WTC11 (cell line): ENCODE results near the gene STOX2.

ENCODE experiments used
- CREM ChIP-seq: sonication (generic); formaldehyde crosslinking; IDR thresholded peaks from 2 replicates; pipeline ENCODE4 v1.8.1; 2022; ENCODE audit warnings: mild to moderate bottlenecking, missing genetic modification reagents, moderate library complexity
- CTCF ChIP-seq: fragments of 200-600 bp; IDR thresholded peaks from 2 replicates; pipeline ENCODE4 v1.8.0; 2022; ENCODE audit warnings: antibody characterized with exemption
- ELF4 ChIP-seq: sonication (generic); formaldehyde crosslinking; IDR thresholded peaks from 2 replicates; pipeline ENCODE4 v1.8.1; 2022; ENCODE audit warnings: low read depth, mild to moderate bottlenecking, moderate library complexity, missing genetic modification reagents
- MAX ChIP-seq: sonication (generic); formaldehyde crosslinking; IDR thresholded peaks from 2 replicates; pipeline ENCODE4 v1.8.0; 2022; ENCODE audit warnings: mild to moderate bottlenecking, missing genetic modification reagents
- MYBL2 ChIP-seq: sonication (generic); formaldehyde crosslinking; IDR thresholded peaks from 2 replicates; pipeline ENCODE4 v1.8.1; 2023; ENCODE audit warnings: mild to moderate bottlenecking, moderate library complexity, missing genetic modification reagents
- SMAD3 ChIP-seq: sonication (generic); formaldehyde crosslinking; IDR thresholded peaks from 2 replicates; pipeline ENCODE4 v1.8.0; 2022; ENCODE audit warnings: missing genetic modification reagents, mild to moderate bottlenecking, borderline replicate concordance
- STAT6 ChIP-seq: sonication (generic); formaldehyde crosslinking; conservative IDR thresholded peaks from 2 replicates; pipeline ENCODE4 v1.8.1; 2023; ENCODE audit warnings: mild to moderate bottlenecking, low read depth, missing genetic modification reagents, moderate library complexity
- TEAD1 ChIP-seq: sonication (generic); formaldehyde crosslinking; IDR thresholded peaks from 2 replicates; pipeline ENCODE4 v1.8.0; 2022; ENCODE audit warnings: mild to moderate bottlenecking, missing genetic modification reagents
- ZNF138 ChIP-seq: sonication (generic); formaldehyde crosslinking; conservative IDR thresholded peaks from 2 replicates; pipeline ENCODE4 v1.8.1; 2022; ENCODE audit warnings: mild to moderate bottlenecking, moderate library complexity, missing genetic modification reagents
- ZNF263 ChIP-seq: sonication (generic); formaldehyde crosslinking; IDR thresholded peaks from 2 replicates; pipeline ENCODE4 v1.8.1; 2022; ENCODE audit warnings: low read depth, mild to moderate bottlenecking, moderate library complexity, missing genetic modification reagents
- ZNF423 ChIP-seq: fragments of 250-450 bp; sonication (Bioruptor Pico); IDR thresholded peaks from 2 replicates; pipeline ENCODE4 v2.1.2; 2022; ENCODE audit warnings: mild to moderate bottlenecking, moderate library complexity
- TF ChIP-seq, protein P1 (sequence below): sonication (generic); formaldehyde crosslinking; IDR thresholded peaks from 2 replicates; pipeline ENCODE4 v1.8.1; 2023; ENCODE audit warnings: mild to moderate bottlenecking, missing genetic modification reagents, moderate library complexity

- TF ChIP-seq CTCF = no peak
- no peak for TF ChIP-seq SMAD3 (CRISPR knock-in tag)
- no peak for TF ChIP-seq MYBL2 (CRISPR knock-in tag)
- TF ChIP-seq CREM (CRISPR knock-in tag) = no peak
- no peak for TF ChIP-seq ELF4 (CRISPR knock-in tag)
- TF ChIP-seq STAT6 (CRISPR knock-in tag) = no peak
- no peak for TF ChIP-seq MAX (CRISPR knock-in tag)
- TF ChIP-seq ZNF263 (CRISPR knock-in tag) = no peak
- TF ChIP-seq TEAD1 = no peak
- TF ChIP-seq, protein P1, sequence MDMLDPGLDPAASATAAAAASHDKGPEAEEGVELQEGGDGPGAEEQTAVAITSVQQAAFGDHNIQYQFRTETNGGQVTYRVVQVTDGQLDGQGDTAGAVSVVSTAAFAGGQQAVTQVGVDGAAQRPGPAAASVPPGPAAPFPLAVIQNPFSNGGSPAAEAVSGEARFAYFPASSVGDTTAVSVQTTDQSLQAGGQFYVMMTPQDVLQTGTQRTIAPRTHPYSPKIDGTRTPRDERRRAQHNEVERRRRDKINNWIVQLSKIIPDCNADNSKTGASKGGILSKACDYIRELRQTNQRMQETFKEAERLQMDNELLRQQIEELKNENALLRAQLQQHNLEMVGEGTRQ (CRISPR knock-in tag) = no peak
- TF ChIP-seq ZNF138 = no peak
- TF ChIP-seq ZNF423 = no peak
Observed at GRCh38 chr4:183977707-183978106, 72.6 kb downstream of the STOX2 start.
